K562 (cell line): Measurements from ENCODE around the gene CGREF1. TPM values are rescaled to one million over a fixed set of nuclear protein-coding genes. Genes with fewer than 3 reads are reported as not detected.

Experiments
- EP400 ChIP-seq: fragments of 450-650 bp; IDR thresholded peaks from 2 replicates; pipeline ENCODE4 v1.6.1; 2017; ENCODE audit warnings: antibody characterized with exemption, mild to moderate bottlenecking, moderate library complexity
- ESRRA ChIP-seq: fragments of 450-650 bp; IDR thresholded peaks from 2 replicates; pipeline ENCODE4 v1.6.1; 2014; ENCODE audit warnings: low read depth, mild to moderate bottlenecking, moderate library complexity, borderline replicate concordance
- NR4A1 ChIP-seq, 2 experiments: fragments of 250-450 bp in 1 of 2; fragments of 450-650 bp in 1 of 2; sonication (Bioruptor Pico) in 1 of 2; IDR thresholded peaks; 2 replicates each; pipeline versions ENCODE4 v1.4.0 to v1.6.1; 2016 to 2020; ENCODE audit warnings: mild to moderate bottlenecking in 2 of 2, missing compliant biosample characterization in 1 of 2, missing genetic modification characterization in 1 of 2, moderate library complexity in 1 of 2
- TAF15 ChIP-seq: fragments of 200-400 bp; formaldehyde crosslinking; IDR thresholded peaks from 2 replicates; pipeline ENCODE4 v1.6.1; 2017; ENCODE audit warnings: mild to moderate bottlenecking, low read depth, low read length, moderate library complexity
- YY1 ChIP-seq, 3 experiments: IDR thresholded peaks; 2 replicates each; pipeline ENCODE4 v1.6.1; 2011; ENCODE audit warnings: low read length in 2 of 3, mild to moderate bottlenecking in 2 of 3, moderate library complexity in 2 of 3, borderline replicate concordance in 1 of 3, control low read depth in 1 of 3, low read depth in 1 of 3; ENCODE audit not compliant: insufficient read depth in 3 of 3, insufficient replicate concordance in 2 of 3, control insufficient read depth in 1 of 3, insufficient read length in 1 of 3; ENCODE audit errors: extremely low read depth in 1 of 3
- ZNF668 ChIP-seq: fragments of 250-450 bp; sonication (Bioruptor Pico); IDR thresholded peaks from 2 replicates; pipeline ENCODE4 v1.8.0; 2022; ENCODE audit warnings: mild to moderate bottlenecking, inconsistent platforms
- polyA plus RNA-seq, 8 experiments: library from polyadenylated mRNA; depleted of rRNA in 4 of 8; stranded (reverse) in 5 of 8; unstranded in 3 of 8; fragments of >200 nt; fragmentation: Nextera tagmentation in 2 of 8; fragmentation: Illumina TruSeq in 1 of 8; extraction: Ambion mirVana in 2 of 8; extraction: Trizol in 1 of 8; gene quantifications; 2 replicates each; pipeline versions ENCODE4 v1.2.1 to v1.2.3, GENCODE V29; 2011 to 2014; ENCODE audit warnings: inconsistent platforms in 1 of 8, missing spikeins in 1 of 8
- total RNA-seq, 7 experiments: library from RNA; depleted of rRNA in 6 of 7; stranded (reverse); fragments of >200 nt in 6 of 7; fragmentation: Illumina TruSeq in 2 of 7; extraction: Trizol in 2 of 7; gene quantifications; 2 replicates each; pipeline versions ENCODE4 v1.2.1 to v1.2.3, GENCODE V29; 2011 to 2021; ENCODE audit warnings: low replicate concordance in 1 of 7
- TF ChIP-seq, protein P1 (sequence below), 2 experiments: fragments of 450-650 bp; IDR thresholded peaks; 2 replicates each; pipeline ENCODE4 v1.6.1; 2016
- TF ChIP-seq, protein P2 (sequence below): sonication (generic); formaldehyde crosslinking; IDR thresholded peaks from 2 replicates; pipeline ENCODE4 v1.8.1; 2023; ENCODE audit warnings: mild to moderate bottlenecking, missing genetic modification reagents

CGREF1 gene
- total and polyA plus RNA-seq, 9 of the 15 experiments (the other 6 are each of a cell fraction or from before 2014, with no cell fraction given) = 0.07 to 0.50 (median 0.37) TPM

DNA sequence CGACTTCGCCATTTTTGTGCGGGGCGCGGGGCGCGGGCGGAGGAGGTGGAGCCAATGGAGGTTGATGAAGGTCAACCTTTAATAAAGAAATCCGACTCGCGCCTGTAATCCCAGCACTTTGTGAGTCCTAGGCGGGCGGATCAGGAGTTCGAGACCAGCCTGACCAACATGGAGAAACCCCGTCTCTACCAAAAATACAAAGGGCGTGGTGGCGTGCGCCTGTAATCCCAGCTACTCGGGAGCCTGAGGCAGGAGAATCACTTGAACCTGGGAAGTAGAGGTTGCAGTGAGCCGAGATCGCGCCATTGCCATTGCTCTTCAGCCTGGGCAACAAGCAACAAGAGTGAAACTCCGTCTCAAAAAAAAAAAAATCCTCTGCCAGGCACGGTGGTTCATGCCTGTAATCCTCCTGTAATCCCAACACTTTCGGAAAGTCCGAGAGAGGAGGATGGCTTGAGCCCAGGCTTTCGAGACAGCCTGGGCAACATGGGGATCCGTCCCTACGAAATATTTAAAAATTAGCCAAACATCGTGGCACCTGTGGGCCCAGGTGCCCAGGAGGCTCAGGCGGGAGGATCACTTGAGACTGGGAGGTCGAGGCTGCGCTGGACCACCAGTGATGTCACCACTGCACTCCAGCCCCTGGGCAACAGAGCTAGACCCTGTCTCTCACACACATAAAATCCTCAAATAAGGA is 16.0 kb upstream of the CGREF1 start (continued):
- TF ChIP-seq ESRRA (peak; percentile 94), YY1 (IDR thresholded peaks at IDR 0.05; ENCODE audit: borderline replicate concordance in 1 of 3, control insufficient read depth in 1 of 3, extremely low read depth in 1 of 3, insufficient read depth in 3 of 3, insufficient read length in 1 of 3, insufficient replicate concordance in 2 of 3, low read depth in 1 of 3, low read length in 2 of 3) (peak in 2 of 3 experiments; percentile 94 to 100), EP400 (0 out of 2 replicates have a peak, but pooled peaks have one; percentile 26), ZNF668 (no peak), TAF15 (no peak), NR4A1 (CRISPR knock-in tag; IDR thresholded peaks at IDR 0.05) (no peak), NR4A1 (tag; IDR thresholded peaks at IDR 0.05) (peak; percentile 39; the same call in 1 of the 2 replicates)
- TF ChIP-seq, protein P1, sequence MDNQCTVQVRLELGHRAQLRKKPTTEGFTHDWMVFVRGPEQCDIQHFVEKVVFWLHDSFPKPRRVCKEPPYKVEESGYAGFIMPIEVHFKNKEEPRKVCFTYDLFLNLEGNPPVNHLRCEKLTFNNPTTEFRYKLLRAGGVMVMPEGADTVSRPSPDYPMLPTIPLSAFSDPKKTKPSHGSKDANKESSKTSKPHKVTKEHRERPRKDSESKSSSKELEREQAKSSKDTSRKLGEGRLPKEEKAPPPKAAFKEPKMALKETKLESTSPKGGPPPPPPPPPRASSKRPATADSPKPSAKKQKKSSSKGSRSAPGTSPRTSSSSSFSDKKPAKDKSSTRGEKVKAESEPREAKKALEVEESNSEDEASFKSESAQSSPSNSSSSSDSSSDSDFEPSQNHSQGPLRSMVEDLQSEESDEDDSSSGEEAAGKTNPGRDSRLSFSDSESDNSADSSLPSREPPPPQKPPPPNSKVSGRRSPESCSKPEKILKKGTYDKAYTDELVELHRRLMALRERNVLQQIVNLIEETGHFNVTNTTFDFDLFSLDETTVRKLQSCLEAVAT (IDR thresholded peaks at IDR 0.05) = peak in 1 of 2 experiments; percentile 85; a peak in 2 of 4 replicates
- TF ChIP-seq, protein P2, sequence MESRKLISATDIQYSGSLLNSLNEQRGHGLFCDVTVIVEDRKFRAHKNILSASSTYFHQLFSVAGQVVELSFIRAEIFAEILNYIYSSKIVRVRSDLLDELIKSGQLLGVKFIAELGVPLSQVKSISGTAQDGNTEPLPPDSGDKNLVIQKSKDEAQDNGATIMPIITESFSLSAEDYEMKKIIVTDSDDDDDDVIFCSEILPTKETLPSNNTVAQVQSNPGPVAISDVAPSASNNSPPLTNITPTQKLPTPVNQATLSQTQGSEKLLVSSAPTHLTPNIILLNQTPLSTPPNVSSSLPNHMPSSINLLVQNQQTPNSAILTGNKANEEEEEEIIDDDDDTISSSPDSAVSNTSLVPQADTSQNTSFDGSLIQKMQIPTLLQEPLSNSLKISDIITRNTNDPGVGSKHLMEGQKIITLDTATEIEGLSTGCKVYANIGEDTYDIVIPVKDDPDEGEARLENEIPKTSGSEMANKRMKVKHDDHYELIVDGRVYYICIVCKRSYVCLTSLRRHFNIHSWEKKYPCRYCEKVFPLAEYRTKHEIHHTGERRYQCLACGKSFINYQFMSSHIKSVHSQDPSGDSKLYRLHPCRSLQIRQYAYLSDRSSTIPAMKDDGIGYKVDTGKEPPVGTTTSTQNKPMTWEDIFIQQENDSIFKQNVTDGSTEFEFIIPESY (CRISPR knock-in tag) = peak; percentile 54; the same call in 1 of the 2 replicates
